Astrocyte (in vitro differentiated cells and primary cell): ENCODE results near the gene GPR137. TPM values are rescaled to one million over a fixed set of nuclear protein-coding genes. Genes with fewer than 3 reads are reported as not detected.

Source experiments
- DNase-seq: peaks from one replicate; pipeline ENCODE4 v3.0.0-alpha.2; 2010; ENCODE audit warnings: low read depth
- FAIRE-seq: peaks from 2 replicates; lab custom pipeline; 2011; peaks lifted over from hg19 to GRCh38; lab: Jason Lieb, UNC
- H2AFZ ChIP-seq: 2 replicates; pipeline ENCODE4 v1.6.0; 2012; ENCODE audit warnings: low read depth, low read length, inconsistent platforms
- H3K27ac ChIP-seq: 2 replicates; pipeline ENCODE4 v1.5.1; 2011; ENCODE audit warnings: low read depth, low read length, inconsistent platforms
- H3K27me3 ChIP-seq: 2 replicates; pipeline ENCODE4 v1.6.0; 2011; ENCODE audit warnings: low read length, inconsistent platforms; ENCODE audit not compliant: insufficient read depth
- H3K36me3 ChIP-seq: 2 replicates; pipeline ENCODE4 v1.5.1; 2011; ENCODE audit warnings: low read length, inconsistent platforms; ENCODE audit not compliant: insufficient read depth
- H3K4me1 ChIP-seq: 2 replicates; pipeline ENCODE4 v1.5.1; 2011; ENCODE audit warnings: low read length, inconsistent platforms; ENCODE audit not compliant: insufficient read depth
- H3K4me2 ChIP-seq: 2 replicates; pipeline ENCODE4 v1.6.0; 2012; ENCODE audit warnings: low read length, inconsistent platforms
- H3K4me3 ChIP-seq: 2 replicates; pipeline ENCODE4 v1.5.1; 2011; ENCODE audit warnings: low read depth, mild to moderate bottlenecking, low read length, inconsistent platforms; ENCODE audit not compliant: insufficient read depth
- H3K79me2 ChIP-seq: 2 replicates; pipeline ENCODE4 v1.6.0; 2012; ENCODE audit warnings: mild to moderate bottlenecking, low read length, inconsistent platforms; ENCODE audit not compliant: insufficient read depth
- H3K9ac ChIP-seq: 2 replicates; pipeline ENCODE4 v1.6.0; 2012; ENCODE audit warnings: mild to moderate bottlenecking, low read length, inconsistent platforms
- H3K9me3 ChIP-seq: 2 replicates; pipeline ENCODE4 v1.5.1; 2012; ENCODE audit warnings: low read depth, mild to moderate bottlenecking, low read length, inconsistent platforms; ENCODE audit not compliant: insufficient read depth
- H4K20me1 ChIP-seq: 2 replicates; pipeline ENCODE4 v1.6.0; 2012; ENCODE audit warnings: low read length, inconsistent platforms; ENCODE audit not compliant: insufficient read depth
- H3K27ac Mint-ChIP-seq: one replicate; pipeline ENCODE4 v1.8.0; 2021; ENCODE audit warnings: mild to moderate bottlenecking, mixed read lengths; ENCODE audit not compliant: unreplicated experiment
- H3K27me3 Mint-ChIP-seq: one replicate; pipeline ENCODE4 v1.8.0; 2021; ENCODE audit warnings: low read depth, mixed read lengths; ENCODE audit not compliant: unreplicated experiment
- H3K36me3 Mint-ChIP-seq: one replicate; pipeline ENCODE4 v1.8.0; 2021; ENCODE audit warnings: low read depth, mixed read lengths; ENCODE audit not compliant: unreplicated experiment
- H3K4me1 Mint-ChIP-seq: one replicate; pipeline ENCODE4 v1.8.0; 2021; ENCODE audit warnings: low read depth, mixed read lengths; ENCODE audit not compliant: unreplicated experiment
- H3K4me3 Mint-ChIP-seq: one replicate; pipeline ENCODE4 v1.8.0; 2021; ENCODE audit warnings: mild to moderate bottlenecking, moderate library complexity, mixed read lengths; ENCODE audit not compliant: unreplicated experiment
- H3K9me3 Mint-ChIP-seq: one replicate; pipeline ENCODE4 v1.8.0; 2021; ENCODE audit warnings: mild to moderate bottlenecking, mixed read lengths; ENCODE audit not compliant: unreplicated experiment
- EZH2 ChIP-seq: IDR thresholded peaks from 2 replicates; pipeline ENCODE4 v1.6.1; 2012; ENCODE audit warnings: mild to moderate bottlenecking, low read length, inconsistent platforms; ENCODE audit not compliant: insufficient read depth
- total RNA-seq: library from RNA; stranded (reverse); gene quantifications from 2 replicates; pipeline ENCODE4 v1.2.1, GENCODE V29; 2021
- TF ChIP-seq, protein P1 (sequence below): IDR thresholded peaks from 2 replicates; pipeline ENCODE4 v1.5.1; 2011; ENCODE audit warnings: low read depth, mild to moderate bottlenecking, inconsistent platforms, low read length, moderate library complexity; ENCODE audit not compliant: insufficient read depth

The GPR137 gene
- total RNA-seq, 1 donor from 2014 or later: 46.8 TPM

DNA sequence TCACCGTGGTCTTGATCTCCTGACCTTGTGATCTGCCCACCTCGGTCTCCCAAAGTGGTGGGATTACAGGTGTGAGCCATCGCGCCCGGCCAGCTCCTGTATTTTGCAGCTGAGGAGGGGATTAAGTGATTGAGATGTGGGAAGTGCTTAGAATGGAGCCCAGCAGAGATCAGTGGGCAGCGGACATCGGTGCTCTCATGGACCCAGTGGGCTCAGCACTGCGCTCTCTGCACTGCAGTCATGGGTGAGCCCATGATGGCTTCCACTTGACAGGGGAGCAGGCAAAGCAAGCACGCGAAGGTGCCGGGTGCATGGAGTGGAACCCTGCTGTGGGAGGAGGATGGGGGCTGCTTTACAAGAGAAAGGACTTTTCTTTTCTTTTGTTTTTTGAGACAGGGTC lies 45.2 kb downstream of the GPR137 start:
- Histone ChIP-seq H3K79me2 (no peaks in the 10 kb centered on the region), H3K4me2 (no peak overlapping the region), H3K36me3 (no peaks in the 10 kb centered on the region), H3K27ac (no peak overlapping the region), H3K27me3 (no peaks in the 10 kb centered on the region), H3K4me3 (no peak overlapping the region), H4K20me1 (peaks cover 4% of the 10 kb centered on the region), H3K4me1 (peaks cover 16% of the 10 kb centered on the region), H3K9ac (no peak overlapping the region), H3K9me3 (no peaks in the 10 kb centered on the region), H2AFZ (no peak overlapping the region)
- TF ChIP-seq, protein P1, sequence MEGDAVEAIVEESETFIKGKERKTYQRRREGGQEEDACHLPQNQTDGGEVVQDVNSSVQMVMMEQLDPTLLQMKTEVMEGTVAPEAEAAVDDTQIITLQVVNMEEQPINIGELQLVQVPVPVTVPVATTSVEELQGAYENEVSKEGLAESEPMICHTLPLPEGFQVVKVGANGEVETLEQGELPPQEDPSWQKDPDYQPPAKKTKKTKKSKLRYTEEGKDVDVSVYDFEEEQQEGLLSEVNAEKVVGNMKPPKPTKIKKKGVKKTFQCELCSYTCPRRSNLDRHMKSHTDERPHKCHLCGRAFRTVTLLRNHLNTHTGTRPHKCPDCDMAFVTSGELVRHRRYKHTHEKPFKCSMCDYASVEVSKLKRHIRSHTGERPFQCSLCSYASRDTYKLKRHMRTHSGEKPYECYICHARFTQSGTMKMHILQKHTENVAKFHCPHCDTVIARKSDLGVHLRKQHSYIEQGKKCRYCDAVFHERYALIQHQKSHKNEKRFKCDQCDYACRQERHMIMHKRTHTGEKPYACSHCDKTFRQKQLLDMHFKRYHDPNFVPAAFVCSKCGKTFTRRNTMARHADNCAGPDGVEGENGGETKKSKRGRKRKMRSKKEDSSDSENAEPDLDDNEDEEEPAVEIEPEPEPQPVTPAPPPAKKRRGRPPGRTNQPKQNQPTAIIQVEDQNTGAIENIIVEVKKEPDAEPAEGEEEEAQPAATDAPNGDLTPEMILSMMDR: no peak
- no peak for TF ChIP-seq EZH2
- Mint-ChIP-seq H3K9me3 (peaks cover 2% of the 10 kb centered on the region), H3K4me1 (peaks cover 11% of the 10 kb centered on the region), H3K27me3 (peaks cover 9% of the 10 kb centered on the region), H3K27ac (no peak overlapping the region), H3K36me3 (peaks cover 2% of the 10 kb centered on the region), H3K4me3 (no peak overlapping the region)
- no peak for DNase-seq
- no peak for FAIRE-seq

DNA sequence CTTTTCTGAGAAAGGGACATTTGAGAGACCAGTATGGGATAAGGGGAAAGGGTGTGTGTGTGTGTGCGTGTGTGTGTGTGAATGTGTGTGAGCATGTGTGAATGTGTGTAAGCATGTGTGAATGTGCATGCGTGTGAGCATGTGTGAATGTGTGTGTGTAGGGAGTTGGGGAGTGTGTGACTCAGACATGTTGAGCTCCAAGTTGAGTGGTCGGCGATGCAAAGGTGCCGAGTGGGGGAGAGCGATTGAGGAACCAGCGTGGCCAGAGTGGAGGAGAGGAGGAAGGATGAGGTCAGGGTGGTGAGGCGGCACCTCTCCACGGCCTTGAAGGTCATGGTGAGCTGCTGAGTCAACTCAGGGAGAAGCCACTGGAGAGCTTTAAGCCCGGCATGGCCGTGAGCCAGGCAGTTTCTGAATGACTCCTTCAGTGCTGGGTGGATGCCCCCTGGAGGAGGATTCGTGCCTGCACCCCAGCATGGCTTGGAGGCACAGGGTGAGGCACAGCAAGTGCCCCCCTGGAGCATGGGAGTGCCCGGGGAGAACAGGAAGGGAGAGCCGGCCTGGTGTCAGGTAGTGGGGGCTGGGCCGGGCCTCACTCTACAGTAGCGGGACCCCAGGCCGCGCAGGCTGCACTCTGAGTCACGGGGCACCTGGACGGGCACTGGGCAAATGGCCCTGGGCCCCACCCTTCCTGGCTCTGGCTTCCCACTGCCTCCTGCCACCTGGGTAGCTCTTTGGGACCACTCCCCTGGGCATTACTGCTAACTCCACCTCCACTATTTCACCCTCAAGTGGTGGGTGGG lies 46.1 kb downstream of the GPR137 start:
- H3K27me3 ChIP-seq: no peaks in the 10 kb centered on the region
- Mint-ChIP-seq H3K36me3 (peaks cover 2% of the 10 kb centered on the region), H3K9me3 (peaks cover 2% of the 10 kb centered on the region), H3K27me3 (peaks cover 9% of the 10 kb centered on the region), H3K27ac (no peak overlapping the region), H3K4me1 (peaks cover 11% of the 10 kb centered on the region), H3K4me3 (no peak overlapping the region)
- DNase-seq (peak; percentile 76), FAIRE-seq (no peak)
- peaks cover 16% of the 10 kb centered on the region for H3K4me1 ChIP-seq
- H2AFZ ChIP-seq: peak overlapping the region; percentile 35
- H3K4me2 ChIP-seq: peak overlapping the region; percentile 49
- no peak overlapping the region for H3K27ac ChIP-seq
- TF ChIP-seq, protein P1: peak; percentile 44
- no peak for TF ChIP-seq EZH2
- no peaks in the 10 kb centered on the region for H3K9me3 ChIP-seq
- peaks cover 4% of the 10 kb centered on the region for H4K20me1 ChIP-seq
- no peaks in the 10 kb centered on the region for H3K79me2 ChIP-seq
- no peaks in the 10 kb centered on the region for H3K36me3 ChIP-seq
- H3K4me3 ChIP-seq: no peak overlapping the region
- no peak overlapping the region for H3K9ac ChIP-seq

DNA sequence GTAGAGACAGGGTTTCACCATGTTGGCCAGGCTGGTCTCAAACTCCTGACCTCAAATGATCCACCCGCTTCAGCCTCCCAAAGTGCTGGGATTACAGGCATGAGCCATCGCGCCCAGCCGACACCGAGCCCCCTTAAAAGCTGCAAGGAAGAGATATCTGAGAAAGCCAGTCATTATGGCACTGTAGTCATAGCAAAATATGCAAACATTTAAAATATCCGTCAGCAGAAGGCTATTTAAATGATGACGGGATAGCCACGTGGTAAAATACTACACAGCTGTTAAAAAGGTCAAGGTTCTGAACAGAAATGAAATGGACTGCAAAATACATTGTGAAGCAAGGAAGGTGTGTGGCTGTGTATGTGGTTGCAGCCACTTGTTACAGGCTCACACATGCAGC lies 47.9 kb downstream of the GPR137 start:
- Histone ChIP-seq H2AFZ (no peak overlapping the region), H3K36me3 (no peaks in the 10 kb centered on the region), H3K79me2 (no peaks in the 10 kb centered on the region), H3K27ac (no peak overlapping the region), H3K4me2 (no peak overlapping the region), H4K20me1 (peaks cover 4% of the 10 kb centered on the region), H3K27me3 (no peaks in the 10 kb centered on the region), H3K4me1 (peaks cover 16% of the 10 kb centered on the region), H3K4me3 (no peak overlapping the region), H3K9ac (no peak overlapping the region), H3K9me3 (no peaks in the 10 kb centered on the region)
- TF ChIP-seq, protein P1: no peak
- TF ChIP-seq EZH2: no peak
- Mint-ChIP-seq H3K9me3 (no peaks in the 10 kb centered on the region), H3K4me3 (no peak overlapping the region), H3K27me3 (peaks cover 6% of the 10 kb centered on the region), H3K4me1 (peaks cover 11% of the 10 kb centered on the region), H3K27ac (no peak overlapping the region), H3K36me3 (no peaks in the 10 kb centered on the region)
- FAIRE-seq: no peak
- no peak for DNase-seq
